Ureter (tissue), 1 donor: ENCODE measurements around the gene SET. TPM values are rescaled to one million over a fixed set of nuclear protein-coding genes. Genes with fewer than 3 reads are reported as not detected.
"Not testable (repeated sequence)": the region's sequence is repeated elsewhere in the genome, so short reads cannot be mapped to it uniquely, and the experiment has no call there.

Source experiments
- DNase-seq: peaks from one replicate; pipeline ENCODE4 v3.0.0-alpha.2; 2020; ENCODE audit warnings: low spot score
- total RNA-seq: library from RNA; stranded (reverse); gene quantifications from one replicate; pipeline ENCODE4 v1.2.4, GENCODE V29; 2023
- donor health status: DM: yes; HTN: yes; CAD: no.

The SET gene
- 390 TPM for total RNA-seq

- DNase-seq: peak; percentile 94
Measured at GRCh38 chr9:128688501-128689292, at the start of gene SET. Gene SET (plus strand): TSS chr9:128689222. CDS start chr9:128689583, 361 bp downstream.

- no peak for DNase-seq
Measured at GRCh38 chr9:128640603-128641002, 48.4 kb upstream of the SET start.

- no peak for DNase-seq
Measured at GRCh38 chr9:128642675-128643245, 46.3 kb upstream of the SET start.

GRCh38 chr9:128643519-128644300, 45.3 kb upstream of the SET start:
- DNase-seq: no peak

GRCh38 chr9:128648206-128648605, 40.8 kb upstream of the SET start:
- DNase-seq: not testable (repeated sequence)

- DNase-seq: no peak
Measured at GRCh38 chr9:128651798-128652197, 37.2 kb upstream of the SET start.

GRCh38 chr9:128653908-128654307, 35.1 kb upstream of the SET start:
- DNase-seq: no peak

GRCh38 chr9:128654481-128654880, 34.5 kb upstream of the SET start:
- DNase-seq: no peak

GRCh38 chr9:128656416-128657343, 32.3 kb upstream of the SET start, which contains the start of gene DYNC2I2:
Gene DYNC2I2 (minus strand): TSS chr9:128656847. CDS start chr9:128656726, 121 bp downstream.
- DNase-seq: peak; percentile 95

GRCh38 chr9:128657344-128657704, 31.7 kb upstream of the SET start:
- DNase-seq: no peak

- DNase-seq: no peak
Measured at GRCh38 chr9:128657796-128658195, 31.2 kb upstream of the SET start.

GRCh38 chr9:128666481-128666941, 22.5 kb upstream of the SET start:
- DNase-seq: not testable (repeated sequence)

GRCh38 chr9:128669786-128670185, 19.2 kb upstream of the SET start:
- DNase-seq: no peak

- DNase-seq: no peak
Measured at GRCh38 chr9:128675382-128675781, 13.6 kb upstream of the SET start.

GRCh38 chr9:128677794-128678193, 11.2 kb upstream of the SET start:
- DNase-seq: no peak

GRCh38 chr9:128683340-128684064, 5.5 kb upstream of the SET start:
- peak; percentile 82 for DNase-seq

GRCh38 chr9:128684065-128684324, 5.0 kb upstream of the SET start:
- no peak for DNase-seq

- peak; percentile 92 for DNase-seq
Measured at GRCh38 chr9:128684325-128685199, 4.5 kb upstream of the SET start.

- peak; percentile 53 for DNase-seq
Measured at GRCh38 chr9:128685636-128686489, 3.2 kb upstream of the SET start.
